K562 (cell line): ENCODE results near the gene ACSL3. TPM values are rescaled to one million over a fixed set of nuclear protein-coding genes. Genes with fewer than 3 reads are reported as not detected.

Source experiments
- ATAC-seq: fragments of 200-7000 bp; cut with Tn5 transposase; 3 replicates; pipeline ENCODE4 v1.9.1; 2020; ENCODE audit warnings: moderate library complexity
- BruUV-seq: library from RNA; stranded (reverse); fragments of 400-500 nt; replicated peaks from 2 replicates; lab custom pipeline; 2021; lab: Mats Ljungman, UMichigan
- CTCF ChIA-PET: fragments of 300-600 bp; formaldehyde crosslinking; extraction: SDS; loops from one replicate; lab custom pipeline; 2021; ENCODE audit warnings: low intra/inter-chr PET ratio; lab: Yijun Ruan, JAX
- POLR2A ChIA-PET: fragments of 300-600, 350-650 bp; sonication (Branson Sonifier 250); formaldehyde crosslinking; extraction: SDS; loops from one replicate; lab custom pipeline; 2021; ENCODE audit warnings: antibody characterized with exemption, inconsistent platforms; lab: Yijun Ruan, JAX
- DNase-seq, 4 experiments: peaks; one replicate each; pipeline versions ENCODE4 v3.0.0 to v3.0.0-alpha.2; 2011 to 2018; ENCODE audit warnings: low spot score in 3 of 4, mixed read lengths in 3 of 4; ENCODE audit errors: extremely low read depth in 1 of 4
- FAIRE-seq: peaks from 2 replicates; lab custom pipeline; 2011; peaks lifted over from hg19 to GRCh38; lab: Jason Lieb, UNC
- H2AFZ ChIP-seq: 2 replicates; pipeline ENCODE4 v1.6.0; 2011; ENCODE audit warnings: low read depth, low read length, control low read depth, inconsistent platforms
- H3K27ac ChIP-seq: fragments of 200-600 bp; 3 replicates; pipeline ENCODE4 v1.8.0; 2011; ENCODE audit warnings: low read depth, mild to moderate bottlenecking, control low read depth, inconsistent platforms, low read length, moderate library complexity, mixed read lengths; ENCODE audit errors: extremely low read depth
- H3K27me3 ChIP-seq, 2 experiments: fragments of 300-600 bp in 1 of 2; 2 replicates in 1 of 2; 3 replicates in 1 of 2; pipeline versions ENCODE4 v1.6.0 to v1.8.0; 2011; ENCODE audit warnings: inconsistent platforms in 2 of 2, low read length in 2 of 2, mild to moderate bottlenecking in 1 of 2, mixed read lengths in 1 of 2, moderate library complexity in 1 of 2; ENCODE audit not compliant: control insufficient read depth in 2 of 2, insufficient read depth in 2 of 2
- H3K36me3 ChIP-seq: fragments of 300-600 bp; 3 replicates; pipeline ENCODE4 v1.8.0; 2011; ENCODE audit warnings: mild to moderate bottlenecking, low read length, inconsistent platforms; ENCODE audit not compliant: control insufficient read depth, insufficient read depth
- H3K4me1 ChIP-seq, 2 experiments: fragments of 200-600 bp in 1 of 2; replicated peaks in 1 of 2; 2 replicates in 1 of 2; 3 replicates in 1 of 2; pipeline versions ENCODE4 v1.5.1 to v1.8.0; 2011; ENCODE audit warnings: inconsistent platforms in 2 of 2, low read length in 2 of 2, mild to moderate bottlenecking in 1 of 2, mixed read lengths in 1 of 2, moderate library complexity in 1 of 2; ENCODE audit not compliant: control insufficient read depth in 2 of 2, insufficient read depth in 2 of 2
- H3K4me2 ChIP-seq: 2 replicates; pipeline ENCODE4 v1.6.1; 2011; ENCODE audit warnings: low read length, control low read depth, inconsistent platforms, mixed read lengths; ENCODE audit not compliant: insufficient read depth
- H3K4me3 ChIP-seq: fragments of 200-600 bp; sonication (generic), shearing (Covaris generic); 2 replicates; pipeline ENCODE4 v1.5.1; 2016; ENCODE audit warnings: control low read depth, inconsistent platforms
- H3K79me2 ChIP-seq: fragments of 200-600 bp; 3 replicates; pipeline ENCODE4 v1.8.0; 2011; ENCODE audit warnings: low read length, inconsistent platforms; ENCODE audit not compliant: control insufficient read depth, insufficient read depth
- H3K9ac ChIP-seq, 2 experiments: 2 replicates each; pipeline versions ENCODE4 v1.6.0 to v1.6.1; 2011; ENCODE audit warnings: low read depth in 2 of 2, low read length in 2 of 2, control low read depth in 1 of 2, inconsistent platforms in 1 of 2, mild to moderate bottlenecking in 1 of 2, mixed read lengths in 1 of 2; ENCODE audit not compliant: insufficient read depth in 1 of 2
- H3K9me1 ChIP-seq: one replicate; pipeline ENCODE4 v1.6.0; 2011; ENCODE audit warnings: inconsistent platforms, mild to moderate bottlenecking, low read length, moderate library complexity; ENCODE audit not compliant: control insufficient read depth, insufficient read depth
- H3K9me3 ChIP-seq: replicated peaks from 2 replicates; pipeline ENCODE4 v1.5.1; 2011; ENCODE audit warnings: low read depth, low read length, inconsistent platforms; ENCODE audit not compliant: control insufficient read depth, insufficient read depth
- H4K20me1 ChIP-seq: replicated peaks from 2 replicates; pipeline ENCODE4 v1.6.1; 2011; ENCODE audit warnings: low read length, inconsistent platforms, mixed read lengths; ENCODE audit not compliant: control insufficient read depth, insufficient read depth
- CUX1 ChIP-seq: fragments of 200-800 bp; sonication (Bioruptor generic); IDR thresholded peaks from 2 replicates; pipeline ENCODE4 v1.6.1; 2016; ENCODE audit warnings: missing genetic modification characterization, missing compliant biosample characterization
- JUNB ChIP-seq: fragments of 450-650 bp; formaldehyde crosslinking; conservative IDR thresholded peaks from 2 replicates; pipeline ENCODE4 v1.4.0; 2020; ENCODE audit warnings: mild to moderate bottlenecking
- LARP7 ChIP-seq: fragments of 450-650 bp; IDR thresholded peaks from 2 replicates; pipeline ENCODE4 v1.6.1; 2016
- ZBTB5 ChIP-seq: fragments of 450-650 bp; IDR thresholded peaks from 2 replicates; pipeline ENCODE4 v1.6.1; 2017; ENCODE audit warnings: antibody characterized with exemption
- WGBS: fragments of 100-300 bp; shearing (Covaris generic); methylation state at CpG from one replicate; pipeline ENCODE4 v1.1.6; 2016; ENCODE audit warnings: low coverage, mixed read lengths; ENCODE audit not compliant: insufficient coverage; ENCODE audit errors: missing lambda C conversion rate; 5-methylcytosine and 5-hydroxymethylcytosine counted together
- in situ Hi-C: fragments of 300-500 bp; cut with MboI; formaldehyde crosslinking; loops from 4 replicates; pipeline ENCODE4 v1.15.0; 2018; ENCODE audit warnings: inconsistent platforms, mixed read lengths
- intact Hi-C: fragments of 100-400 bp; cut with micrococcal nuclease; formaldehyde crosslinking; loops from 2 replicates; pipeline ENCODE4 v1.14.2; 2022
- polyA plus RNA-seq, 8 experiments: library from polyadenylated mRNA; depleted of rRNA in 4 of 8; stranded (reverse) in 5 of 8; unstranded in 3 of 8; fragments of >200 nt; fragmentation: Nextera tagmentation in 2 of 8; fragmentation: Illumina TruSeq in 1 of 8; extraction: Ambion mirVana in 2 of 8; extraction: Trizol in 1 of 8; gene quantifications; 2 replicates each; pipeline versions ENCODE4 v1.2.1 to v1.2.3, GENCODE V29; 2011 to 2014; ENCODE audit warnings: inconsistent platforms in 1 of 8, missing spikeins in 1 of 8
- total RNA-seq, 7 experiments: library from RNA; depleted of rRNA in 6 of 7; stranded (reverse); fragments of >200 nt in 6 of 7; fragmentation: Illumina TruSeq in 2 of 7; extraction: Trizol in 2 of 7; gene quantifications; 2 replicates each; pipeline versions ENCODE4 v1.2.1 to v1.2.3, GENCODE V29; 2011 to 2021; ENCODE audit warnings: low replicate concordance in 1 of 7

Gene ACSL3
- total and polyA plus RNA-seq, 9 of the 15 experiments (the other 6 are each of a cell fraction or from before 2014, with no cell fraction given) = 21.3 to 123 (median 85.2) TPM

- TF ChIP-seq CUX1 (CRISPR knock-in tag) (no peak), JUNB (CRISPR knock-in tag) (no peak)
Observed at GRCh38 chr2:222900354-222900753, 39.5 kb downstream of the ACSL3 start (continued).

- no peak overlapping the region for H3K4me2 ChIP-seq
- no peaks in the 10 kb centered on the region for H3K9me1 ChIP-seq
- H3K79me2 ChIP-seq = peaks cover 92% of the 10 kb centered on the region
- H3K4me1 ChIP-seq = no peaks in the 10 kb centered on the region; a peak in 1 of 5 replicates
- BruUV-seq = no TSS peak
- H3K9me3 ChIP-seq = no peaks in the 10 kb centered on the region
- in situ Hi-C loops (no loop called here), intact Hi-C loops (loop anchor here (1.0 to 5.0 kb wide), 3 partner anchors 40 to 194 kb away; partner anchors contain the start of gene ACSL3)
- 87% methylated on average over 4 of the region's 4 CpGs for WGBS
- ChIA-PET CTCF (interaction anchor here (0.6 to 1.5 kb wide), 2 partner anchors 195 to 212 kb away, joined by 3 to 8 read pairs; no protein-coding TSS in a partner anchor), POLR2A (interaction anchor here (0.6 to 1.3 kb wide), 2 partner anchors 211 to 1222 kb away, joined by 3 read pairs; no protein-coding TSS in a partner anchor)
- peaks cover 36% of the 10 kb centered on the region; the same call in 2 of the 3 replicates for H3K36me3 ChIP-seq
- H3K27ac ChIP-seq = no peak overlapping the region
- H3K4me3 ChIP-seq = no peak overlapping the region
- FAIRE-seq (no peak), ATAC-seq (peak; percentile 21), DNase-seq (no peak)
- no peak overlapping the region for H3K9ac ChIP-seq
- H2AFZ ChIP-seq = no peak overlapping the region
- H4K20me1 ChIP-seq = peaks cover 22% of the 10 kb centered on the region
- TF ChIP-seq LARP7 (no peak), ZBTB5 (no peak)
- no peaks in the 10 kb centered on the region for H3K27me3 ChIP-seq
Observed at GRCh38 chr2:222902660-222903059, 41.8 kb downstream of the ACSL3 start.
